ENCODE data around the gene TSPAN6. TPM values are rescaled to one million over a fixed set of nuclear protein-coding genes. Genes with fewer than 3 reads are reported as not detected.

TSPAN6 gene, protein sequence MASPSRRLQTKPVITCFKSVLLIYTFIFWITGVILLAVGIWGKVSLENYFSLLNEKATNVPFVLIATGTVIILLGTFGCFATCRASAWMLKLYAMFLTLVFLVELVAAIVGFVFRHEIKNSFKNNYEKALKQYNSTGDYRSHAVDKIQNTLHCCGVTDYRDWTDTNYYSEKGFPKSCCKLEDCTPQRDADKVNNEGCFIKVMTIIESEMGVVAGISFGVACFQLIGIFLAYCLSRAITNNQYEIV
- 45.8 and 63.3 TPM in 2 replicates for polyA plus RNA-seq
- polyA minus RNA-seq: 29.0 and 33.5 TPM in 2 replicates

GRCh38 chrX:100636321-100636991 is at the start of gene TSPAN6:
TSS of gene TSPAN6 (minus strand) at chrX:100636806. CDS start at chrX:100636694, 112 bp downstream.
- Histone ChIP-seq H3F3A (ENCODE audit: insufficient read depth, low read length, poor library complexity, severe bottlenecking) (no peaks in the 10 kb centered on the region), H3K36me3 (ENCODE audit: insufficient read depth, low read length) (no peaks in the 10 kb centered on the region), H3K4me3 (ENCODE audit: low read length) (peak within 1 kb of the TSS; percentile 69), H3K27me3 (ENCODE audit: insufficient read depth, low read depth, low read length) (no peaks in the 10 kb centered on the region), H2AFZ (ENCODE audit: low read depth, low read length) (no peak within 1 kb of the TSS), H4K20me1 (ENCODE audit: insufficient read depth) (no peaks in the 10 kb centered on the region), H3K27ac (ENCODE audit: low read length) (no peak within 1 kb of the TSS), H3K4me2 (ENCODE audit: low read length) (peak within 1 kb of the TSS; percentile 14), H3K9me2 (ENCODE audit: insufficient read depth, low read length) (no peaks in the 10 kb centered on the region), H3K79me2 (replicated peaks; ENCODE audit: insufficient read depth, low read length) (no peaks in the 10 kb centered on the region), H3K9me3 (ENCODE audit: low read length) (no peaks in the 10 kb centered on the region), H3K9ac (ENCODE audit: low read length) (peak within 1 kb of the TSS; percentile 62)
- TF ChIP-seq, protein P1, sequence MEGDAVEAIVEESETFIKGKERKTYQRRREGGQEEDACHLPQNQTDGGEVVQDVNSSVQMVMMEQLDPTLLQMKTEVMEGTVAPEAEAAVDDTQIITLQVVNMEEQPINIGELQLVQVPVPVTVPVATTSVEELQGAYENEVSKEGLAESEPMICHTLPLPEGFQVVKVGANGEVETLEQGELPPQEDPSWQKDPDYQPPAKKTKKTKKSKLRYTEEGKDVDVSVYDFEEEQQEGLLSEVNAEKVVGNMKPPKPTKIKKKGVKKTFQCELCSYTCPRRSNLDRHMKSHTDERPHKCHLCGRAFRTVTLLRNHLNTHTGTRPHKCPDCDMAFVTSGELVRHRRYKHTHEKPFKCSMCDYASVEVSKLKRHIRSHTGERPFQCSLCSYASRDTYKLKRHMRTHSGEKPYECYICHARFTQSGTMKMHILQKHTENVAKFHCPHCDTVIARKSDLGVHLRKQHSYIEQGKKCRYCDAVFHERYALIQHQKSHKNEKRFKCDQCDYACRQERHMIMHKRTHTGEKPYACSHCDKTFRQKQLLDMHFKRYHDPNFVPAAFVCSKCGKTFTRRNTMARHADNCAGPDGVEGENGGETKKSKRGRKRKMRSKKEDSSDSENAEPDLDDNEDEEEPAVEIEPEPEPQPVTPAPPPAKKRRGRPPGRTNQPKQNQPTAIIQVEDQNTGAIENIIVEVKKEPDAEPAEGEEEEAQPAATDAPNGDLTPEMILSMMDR (IDR thresholded peaks at IDR 0.05; ENCODE audit: poor library complexity, severe bottlenecking): peak; percentile 67
- TF ChIP-seq RAD21 (conservative IDR thresholded peaks at IDR 0.05) (no peak), SMC3 (conservative IDR thresholded peaks at IDR 0.05; ENCODE audit: poor library complexity) (peak; percentile 20), EP300 (conservative IDR thresholded peaks at IDR 0.05; ENCODE audit: poor library complexity, severe bottlenecking) (no peak)

DNA sequence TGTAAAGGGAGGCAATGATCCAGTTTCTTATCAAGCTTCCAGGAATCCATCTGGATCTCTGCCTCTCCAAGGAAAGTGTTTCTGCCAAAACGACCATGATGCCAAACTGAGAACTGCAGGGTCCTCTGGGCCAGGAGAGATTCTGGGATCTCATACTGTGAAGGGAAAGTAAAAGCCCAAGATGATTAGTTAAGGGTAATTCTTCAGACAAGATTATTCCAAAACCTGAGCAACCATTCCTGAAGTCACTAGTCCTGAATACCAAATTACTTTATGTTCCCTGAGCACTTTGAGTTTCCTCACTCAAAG is 49.3 kb upstream of the TSPAN6 start:
- Histone ChIP-seq H3K27ac (ENCODE audit: low read length) (no peak overlapping the region), H3K27me3 (ENCODE audit: insufficient read depth, low read depth, low read length) (no peaks in the 10 kb centered on the region), H3K9me2 (ENCODE audit: insufficient read depth, low read length) (no peaks in the 10 kb centered on the region), H3F3A (ENCODE audit: insufficient read depth, low read length, poor library complexity, severe bottlenecking) (no peaks in the 10 kb centered on the region), H3K79me2 (replicated peaks; ENCODE audit: insufficient read depth, low read length) (no peaks in the 10 kb centered on the region), H3K4me2 (ENCODE audit: low read length) (no peak overlapping the region), H3K4me3 (ENCODE audit: low read length) (no peak overlapping the region), H3K9ac (ENCODE audit: low read length) (no peak overlapping the region), H3K9me3 (ENCODE audit: low read length) (no peaks in the 10 kb centered on the region), H3K36me3 (ENCODE audit: insufficient read depth, low read length) (no peaks in the 10 kb centered on the region), H2AFZ (ENCODE audit: low read depth, low read length) (no peak overlapping the region), H4K20me1 (ENCODE audit: insufficient read depth) (no peaks in the 10 kb centered on the region)
- TF ChIP-seq RAD21 (conservative IDR thresholded peaks at IDR 0.05) (no peak), TAF1 (IDR thresholded peaks at IDR 0.05; ENCODE audit: low read depth) (no peak), REST (IDR thresholded peaks at IDR 0.05; ENCODE audit: borderline replicate concordance) (no peak), SMC3 (conservative IDR thresholded peaks at IDR 0.05; ENCODE audit: poor library complexity) (peak; percentile 31), EP300 (conservative IDR thresholded peaks at IDR 0.05; ENCODE audit: poor library complexity, severe bottlenecking) (no peak), POLR2AphosphoS5 (IDR thresholded peaks at IDR 0.05) (no peak), MXI1 (conservative IDR thresholded peaks at IDR 0.05; ENCODE audit: poor library complexity, severe bottlenecking) (no peak)

Data from neural cell (in vitro differentiated cells).